Endometrium (tissue), 2 donors: ENCODE results near the gene TPR.

Experiments
- FAIRE-seq: peaks from 2 replicates; lab custom pipeline; 2012; peaks lifted over from hg19 to GRCh38; lab: Jason Lieb, UNC
- donor health status: control.
- donor health status: control.

The TPR gene

GRCh38 chr1:186327331-186327730 lies 47.7 kb downstream of the TPR start:
- no peak for FAIRE-seq

- FAIRE-seq = no peak
These were observed 49.0 kb downstream of the TPR start for GRCh38 chr1:186326009-186326408.

- FAIRE-seq = no peak
These were observed 49.8 kb downstream of the TPR start for GRCh38 chr1:186325239-186325638.

- no peak for FAIRE-seq
These were observed 51.2 kb downstream of the TPR start for GRCh38 chr1:186323865-186324264.

- FAIRE-seq = no peak
These were observed 59.5 kb downstream of the TPR start for GRCh38 chr1:186315570-186315969.

- no peak for FAIRE-seq
These were observed 63.5 kb downstream of the TPR start for GRCh38 chr1:186311375-186312051.

GRCh38 chr1:186310307-186310706 lies 64.7 kb downstream of the TPR start:
- no peak for FAIRE-seq

GRCh38 chr1:186308264-186309060 lies 66.6 kb downstream of the TPR start:
- FAIRE-seq = no peak

GRCh38 chr1:186307445-186307844 lies 67.6 kb downstream of the TPR start:
- FAIRE-seq = no peak

- FAIRE-seq = no peak
These were observed 68.5 kb downstream of the TPR start for GRCh38 chr1:186306533-186306932.

- FAIRE-seq = no peak
These were observed 69.8 kb downstream of the TPR start for GRCh38 chr1:186304982-186305949.

- no peak for FAIRE-seq
These were observed 71.1 kb downstream of the TPR start for GRCh38 chr1:186303911-186304310.

GRCh38 chr1:186302381-186302920 lies 72.6 kb downstream of the TPR start:
- no peak for FAIRE-seq

- FAIRE-seq = no peak
These were observed 73.6 kb downstream of the TPR start for GRCh38 chr1:186301448-186301847.

- FAIRE-seq = no peak
These were observed 75.0 kb downstream of the TPR start for GRCh38 chr1:186300056-186300455.

- no peak for FAIRE-seq
These were observed 75.5 kb downstream of the TPR start for GRCh38 chr1:186299570-186299969.

- no peak for FAIRE-seq
These were observed 76.2 kb downstream of the TPR start for GRCh38 chr1:186298851-186299250.

- peak; percentile 8 for FAIRE-seq
These were observed 77.5 kb downstream of the TPR start for GRCh38 chr1:186297439-186298045.

GRCh38 chr1:186295980-186296379 lies 79.1 kb downstream of the TPR start, which contains the start of gene PRG4:
TSS of gene PRG4 (plus strand) at chr1:186296279.
- no peak for FAIRE-seq

GRCh38 chr1:186292875-186293274 lies 82.2 kb downstream of the TPR start:
- FAIRE-seq = no peak

- no peak for FAIRE-seq
These were observed 83.8 kb downstream of the TPR start for GRCh38 chr1:186291271-186291670.
